ENCODE results near the gene GNPTG. TPM values are rescaled to one million over a fixed set of nuclear protein-coding genes. Genes with fewer than 3 reads are reported as not detected.

GNPTG gene
- total and polyA plus RNA-seq, 2 of the 8 experiments (the other 6 are each of a cell fraction or from before 2014, with no cell fraction given): 26.2 to 51.2 TPM

- no peak overlapping the region for H3K14ac ChIP-seq (ENCODE audit: insufficient read length)
- no peaks in the 10 kb centered on the region for H3K9me3 ChIP-seq (ENCODE audit: insufficient read depth in 2 of 2, low read depth in 1 of 2, low read length in 1 of 2)
- TF ChIP-seq ATF3 (IDR thresholded peaks at IDR 0.05; ENCODE audit: insufficient read depth, low read depth, low read length) (no peak), BCL11A (IDR thresholded peaks at IDR 0.05; ENCODE audit: low read depth in 2 of 2, low read length in 2 of 2) (no peak)
- H3K18ac ChIP-seq (ENCODE audit: extremely low read depth, low read length): no peak overlapping the region
- H3K79me2 ChIP-seq (ENCODE audit: control insufficient read depth in 1 of 2, insufficient read depth in 2 of 2, low read length in 2 of 2): peaks cover 0 to 35% of the 10 kb centered on the region in 2 experiments; a peak in 2 of 4 replicates
- H2BK12ac ChIP-seq (ENCODE audit: low read depth, low read length): no peak overlapping the region
- no peak overlapping the region for H3K9ac ChIP-seq (replicated peaks in 1 of 4; ENCODE audit: extremely low read depth in 1 of 4, low read depth in 3 of 4, low read length in 3 of 4)
- H3K27me3 ChIP-seq (replicated peaks in 1 of 4; ENCODE audit: control insufficient read depth in 3 of 4, extremely low read depth in 1 of 4, insufficient read depth in 3 of 4, low read length in 3 of 4): no peaks in the 10 kb centered on the region
- H3K4ac ChIP-seq (replicated peaks; ENCODE audit: insufficient read length, low read depth, low read length): no peak overlapping the region
- no peak overlapping the region for H3K56ac ChIP-seq (replicated peaks; ENCODE audit: insufficient read length, low read depth, low read length)
- peaks cover 4 to 9% (median 5%) of the 10 kb centered on the region in 4 experiments; a peak in 4 of 8 replicates for H3K36me3 ChIP-seq (ENCODE audit: control insufficient read depth in 2 of 4, insufficient read depth in 4 of 4, low read length in 3 of 4)
- ChIA-PET CTCF (ENCODE audit: partially characterized antibody) (interaction anchor here (1.0 to 11.1 kb wide), 3 partner anchors 13 to 34 kb away, joined by 3 to 52 read pairs (median 43); partner anchors contain the start of gene BAIAP3), POLR2A (ENCODE audit: partially characterized antibody) (interaction anchor here (1.3 to 2.2 kb wide), 3 partner anchors 15 to 83 kb away, joined by 3 to 8 read pairs (median 3); no protein-coding TSS in a partner anchor)
- H2BK5ac ChIP-seq (ENCODE audit: low read depth, low read length): no peak overlapping the region
- H2BK20ac ChIP-seq (ENCODE audit: low read length): no peak overlapping the region
- H2BK120ac ChIP-seq (replicated peaks; ENCODE audit: low read depth, low read length): no peak overlapping the region
- no peak overlapping the region for H2AK5ac ChIP-seq (ENCODE audit: low read depth, low read length)
- H4K91ac ChIP-seq (replicated peaks; ENCODE audit: insufficient read length, low read length): no peak overlapping the region
- H4K5ac ChIP-seq (ENCODE audit: insufficient read length, low read depth, low read length): no peak overlapping the region
- no peak overlapping the region for H4K8ac ChIP-seq (ENCODE audit: extremely low read depth, insufficient read depth, low read length)
- no peak for DNase-seq (ENCODE audit: low read depth in 1 of 2, low spot score in 2 of 2)
- H4K20me1 ChIP-seq (replicated peaks in 1 of 2; ENCODE audit: control insufficient read depth in 1 of 2, insufficient read depth in 2 of 2, low read length in 2 of 2): peaks cover 0 to 10% of the 10 kb centered on the region in 2 experiments
- H3K4me2 ChIP-seq (ENCODE audit: insufficient read depth in 1 of 2, low read depth in 2 of 2, low read length in 2 of 2): no peak overlapping the region; a peak in 1 of 4 replicates
- no peak overlapping the region for H2AFZ ChIP-seq (ENCODE audit: low read length)
- no peak overlapping the region for H3K4me3 ChIP-seq (ENCODE audit: extremely low read depth in 1 of 4, insufficient read depth in 2 of 4, low read depth in 3 of 4, low read length in 4 of 4)
- H3K23me2 ChIP-seq (ENCODE audit: low read depth, low read length): peaks cover 14% of the 10 kb centered on the region
- peaks cover 0 to 7% (median 4%) of the 10 kb centered on the region in 4 experiments; a peak in 3 of 7 replicates for H3K4me1 ChIP-seq (replicated peaks in 1 of 4; ENCODE audit: control insufficient read depth in 3 of 4, insufficient read depth in 4 of 4, low read length in 3 of 4)
- H3K27ac ChIP-seq (ENCODE audit: low read depth, low read length): no peak overlapping the region
- H3K23ac ChIP-seq (ENCODE audit: insufficient read length): no peak overlapping the region
- H2BK15ac ChIP-seq (ENCODE audit: low read length): no peak overlapping the region
- no peak for FAIRE-seq
- WGBS, 2 experiments (ENCODE audit: extremely low coverage in 1 of 2, insufficient coverage in 1 of 2, insufficient read length in 1 of 2, insufficient replicate concordance in 2 of 2, low coverage in 1 of 2, low lambda C conversion rate in 2 of 2, missing lambda C conversion rate in 1 of 2): 89% methylated on average over 17 of the region's 17 CpGs; no CpG with 5 or more reads in 1 of the 2 experiments
- H3K79me1 ChIP-seq (ENCODE audit: low read depth, low read length): peaks cover 16% of the 10 kb centered on the region
Observed at GRCh38 chr16:1349951-1350350, 1.8 kb upstream of the GNPTG start.
